ENCODE data around the gene PACSIN1.
"Not testable (repeated sequence)": the region's sequence is repeated elsewhere in the genome, so short reads cannot be mapped to it uniquely, and the experiment has no call there.

PACSIN1 gene

DNA sequence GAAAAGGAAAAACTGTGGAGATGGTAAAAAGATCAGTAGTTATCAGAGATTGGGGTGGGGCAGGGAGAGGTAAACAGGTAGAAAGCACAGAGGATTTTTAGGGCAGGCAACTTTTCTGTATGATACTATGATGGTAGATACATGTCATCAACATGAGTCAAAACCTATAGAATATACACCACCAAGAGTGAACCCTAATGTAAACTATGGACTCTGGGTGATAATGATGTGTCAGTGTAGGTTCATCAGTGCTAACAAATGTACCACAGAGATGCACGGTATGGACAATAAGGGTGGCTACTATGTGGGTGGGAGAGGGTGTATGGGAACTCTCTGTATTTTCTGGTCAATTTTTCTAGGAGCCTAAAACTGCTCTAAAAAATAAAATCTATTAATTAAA is 18.5 kb downstream of the PACSIN1 start:
- TF ChIP-seq, protein P1, sequence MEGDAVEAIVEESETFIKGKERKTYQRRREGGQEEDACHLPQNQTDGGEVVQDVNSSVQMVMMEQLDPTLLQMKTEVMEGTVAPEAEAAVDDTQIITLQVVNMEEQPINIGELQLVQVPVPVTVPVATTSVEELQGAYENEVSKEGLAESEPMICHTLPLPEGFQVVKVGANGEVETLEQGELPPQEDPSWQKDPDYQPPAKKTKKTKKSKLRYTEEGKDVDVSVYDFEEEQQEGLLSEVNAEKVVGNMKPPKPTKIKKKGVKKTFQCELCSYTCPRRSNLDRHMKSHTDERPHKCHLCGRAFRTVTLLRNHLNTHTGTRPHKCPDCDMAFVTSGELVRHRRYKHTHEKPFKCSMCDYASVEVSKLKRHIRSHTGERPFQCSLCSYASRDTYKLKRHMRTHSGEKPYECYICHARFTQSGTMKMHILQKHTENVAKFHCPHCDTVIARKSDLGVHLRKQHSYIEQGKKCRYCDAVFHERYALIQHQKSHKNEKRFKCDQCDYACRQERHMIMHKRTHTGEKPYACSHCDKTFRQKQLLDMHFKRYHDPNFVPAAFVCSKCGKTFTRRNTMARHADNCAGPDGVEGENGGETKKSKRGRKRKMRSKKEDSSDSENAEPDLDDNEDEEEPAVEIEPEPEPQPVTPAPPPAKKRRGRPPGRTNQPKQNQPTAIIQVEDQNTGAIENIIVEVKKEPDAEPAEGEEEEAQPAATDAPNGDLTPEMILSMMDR (IDR thresholded peaks at IDR 0.05; ENCODE audit: insufficient read depth, low read depth, low read length, missing control alignments) = no peak
- no peak for DNase-seq (ENCODE audit: low read depth)
- H3K4me3 ChIP-seq (ENCODE audit: low read depth, low read length) = no peak overlapping the region

DNA sequence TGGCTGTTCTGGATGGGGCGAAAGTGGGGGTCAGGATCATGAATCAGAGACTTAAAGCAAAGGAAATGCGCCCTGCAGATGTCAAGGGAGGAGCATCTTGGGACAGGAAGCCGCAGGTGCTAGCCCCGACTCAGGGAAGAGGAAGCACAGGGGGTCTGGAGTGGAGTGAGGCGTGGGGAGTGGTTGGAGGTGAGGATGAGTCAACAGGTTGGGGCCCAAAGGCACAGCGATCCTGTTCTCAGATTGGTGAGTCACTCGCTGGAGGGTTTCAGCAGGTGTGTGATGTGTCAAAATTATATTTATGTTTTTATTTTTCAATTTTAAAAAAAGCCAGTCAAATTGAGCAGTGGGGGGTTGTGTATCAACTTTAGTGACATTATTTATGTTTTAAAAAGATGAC is 19.0 kb downstream of the PACSIN1 start:
- no peak overlapping the region for H3K4me3 ChIP-seq (ENCODE audit: low read depth, low read length)
- DNase-seq (ENCODE audit: low read depth) = peak; percentile 63
- TF ChIP-seq, protein P1 (IDR thresholded peaks at IDR 0.05; ENCODE audit: insufficient read depth, low read depth, low read length, missing control alignments) = no peak

DNA sequence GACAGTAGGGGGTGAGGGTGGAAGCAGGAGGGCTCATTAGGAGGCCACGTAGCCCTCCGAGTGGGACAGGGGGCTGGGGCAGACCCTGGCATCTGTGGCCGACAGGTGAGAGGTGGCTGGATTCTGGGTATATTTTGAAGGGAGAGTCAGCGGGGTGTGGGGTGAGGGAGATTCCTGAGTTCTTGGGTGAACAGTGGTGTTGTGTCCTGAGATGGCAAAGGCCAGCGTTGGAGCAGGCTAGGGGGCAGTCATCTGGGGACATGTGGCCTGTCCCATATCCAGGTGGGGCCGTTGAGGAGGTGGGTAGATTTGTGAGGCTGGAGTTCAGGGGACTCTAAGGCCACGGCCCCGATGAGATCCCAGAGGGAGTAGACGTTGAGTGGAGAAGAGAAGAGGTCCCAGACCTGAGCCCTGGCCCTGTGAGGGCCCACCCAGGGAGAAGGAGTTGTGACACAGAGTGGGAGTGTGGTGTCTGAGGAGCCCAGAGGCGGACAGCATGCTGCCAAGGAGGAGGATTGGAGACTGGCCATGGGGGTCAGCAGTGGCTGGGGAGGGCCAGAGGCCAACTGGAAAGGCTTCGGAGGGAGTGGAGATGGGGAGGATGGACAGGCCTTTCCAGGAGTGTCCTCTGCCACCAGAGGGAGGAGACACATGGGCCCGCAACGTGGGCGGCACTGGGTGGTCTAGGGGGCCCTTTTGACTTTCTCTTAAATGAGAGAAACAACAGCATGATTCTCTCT is 19.6 kb downstream of the PACSIN1 start:
- no peak overlapping the region for H3K4me3 ChIP-seq (ENCODE audit: low read depth, low read length)
- DNase-seq (ENCODE audit: low read depth) = no peak

DNA sequence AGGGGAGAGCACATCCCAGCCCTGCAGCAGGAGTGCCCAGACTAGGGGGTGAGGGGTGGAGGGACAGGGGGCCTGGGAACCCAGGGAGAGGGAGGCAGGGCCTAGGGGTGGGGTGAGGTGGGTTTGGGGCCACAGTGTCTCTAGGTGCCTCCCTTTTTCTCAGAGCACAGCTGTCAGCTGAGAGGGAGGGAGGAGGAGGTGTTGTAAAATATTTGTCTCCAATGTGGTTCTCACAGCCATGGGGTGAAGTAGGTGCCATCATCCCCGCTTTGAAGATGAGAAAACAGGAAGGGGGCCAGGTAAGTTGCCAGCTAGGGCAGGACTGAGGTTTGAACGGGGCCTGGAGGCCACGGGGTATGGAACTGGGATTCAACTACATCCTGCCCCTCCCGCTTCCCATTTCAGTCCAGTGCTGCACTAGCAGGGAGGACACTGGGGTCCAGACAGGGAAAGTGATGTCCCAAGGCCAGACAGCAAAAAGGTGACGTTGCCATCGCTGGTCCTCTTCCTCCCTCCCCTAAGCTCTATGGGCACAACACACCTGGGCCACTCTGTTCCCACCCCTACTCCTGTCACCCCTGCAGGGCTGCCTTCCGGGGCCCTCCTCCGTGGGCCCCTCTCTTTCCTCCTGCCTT is 20.3 kb downstream of the PACSIN1 start:
- TF ChIP-seq, protein P1 (IDR thresholded peaks at IDR 0.05; ENCODE audit: insufficient read depth, low read depth, low read length, missing control alignments) = no peak
- DNase-seq (ENCODE audit: low read depth) = no peak
- no peak overlapping the region for H3K4me3 ChIP-seq (ENCODE audit: low read depth, low read length)

More for the DNA sequence above, 19.6 kb downstream of the PACSIN1 start:
- TF ChIP-seq, protein P1 (IDR thresholded peaks at IDR 0.05; ENCODE audit: insufficient read depth, low read depth, low read length, missing control alignments) = no peak

DNA sequence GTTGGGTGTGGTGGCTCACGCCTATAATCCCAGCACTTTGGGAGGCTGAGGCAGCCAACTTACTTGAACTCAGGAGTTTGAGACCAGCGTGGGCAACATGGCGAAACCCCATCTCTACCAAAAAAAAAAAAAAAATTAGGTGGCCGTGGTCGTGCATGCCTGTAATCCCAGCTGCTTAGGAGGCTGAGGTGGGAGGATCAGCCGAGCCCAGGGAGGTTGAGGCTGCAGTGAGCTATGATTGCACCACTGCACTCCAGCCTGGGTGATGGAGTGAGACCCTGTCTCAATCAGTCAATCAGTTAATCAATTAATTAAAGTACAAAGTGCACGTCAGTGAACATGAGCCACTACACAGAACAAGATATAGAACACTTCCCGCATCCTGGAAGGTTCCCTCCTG is 21.0 kb downstream of the PACSIN1 start:
- not testable (repeated sequence) for H3K4me3 ChIP-seq (ENCODE audit: low read depth, low read length)

DNA sequence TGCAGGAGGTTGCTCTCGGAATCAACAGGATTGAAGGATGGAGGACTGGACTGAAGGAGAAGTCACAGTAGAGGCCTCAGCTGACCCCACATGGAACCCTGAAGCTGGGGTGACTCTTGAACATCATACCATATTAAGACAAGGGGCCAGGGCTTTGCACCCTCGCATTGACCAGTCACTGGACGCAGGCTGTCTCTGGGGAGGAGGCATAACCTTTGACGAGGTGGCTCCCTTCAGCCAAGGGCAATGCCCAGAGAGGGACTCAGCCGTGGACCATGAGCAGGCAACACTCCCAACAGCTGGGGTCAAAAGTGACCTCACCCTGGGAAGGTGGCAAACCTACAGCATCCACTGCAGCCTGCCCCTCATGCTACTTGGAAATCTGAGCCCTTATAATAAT is 21.7 kb downstream of the PACSIN1 start:
- no peak overlapping the region for H3K4me3 ChIP-seq (ENCODE audit: low read depth, low read length)
- TF ChIP-seq, protein P1 (IDR thresholded peaks at IDR 0.05; ENCODE audit: insufficient read depth, low read depth, low read length, missing control alignments) = no peak
- DNase-seq (ENCODE audit: low read depth) = no peak

More for the DNA sequence above, 21.0 kb downstream of the PACSIN1 start:
- DNase-seq (ENCODE audit: low read depth) = not testable (repeated sequence)

DNA sequence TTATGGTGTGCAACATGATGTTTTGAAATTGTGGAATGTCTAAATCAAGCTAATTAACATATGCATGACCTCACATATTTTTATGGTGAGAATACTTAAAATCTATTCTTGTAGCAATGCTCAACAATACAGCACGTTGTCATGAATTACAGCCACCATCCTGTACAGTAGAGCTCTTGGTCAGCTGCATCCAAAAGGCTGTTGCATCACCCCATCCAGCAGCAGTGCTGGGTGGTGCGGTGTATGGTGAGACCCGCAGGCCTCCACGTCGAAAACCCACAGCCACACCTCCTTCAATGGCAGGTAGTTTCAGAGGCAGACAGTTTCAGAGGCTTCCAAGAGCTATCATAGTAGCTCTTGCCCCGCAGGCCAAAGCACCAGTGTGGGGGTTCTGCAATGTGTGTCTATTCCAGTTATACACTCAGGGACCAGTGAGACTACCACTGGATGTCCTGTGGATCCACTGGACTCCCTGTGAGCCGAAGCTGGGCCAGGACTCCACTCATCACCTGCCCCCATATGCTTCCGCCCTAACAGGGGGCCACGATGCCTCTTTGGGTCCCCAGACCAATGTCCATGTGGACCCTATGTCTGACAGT is 23.4 kb downstream of the PACSIN1 start:
- TF ChIP-seq, protein P1 (IDR thresholded peaks at IDR 0.05; ENCODE audit: insufficient read depth, low read depth, low read length, missing control alignments) = no peak
- no peak for DNase-seq (ENCODE audit: low read depth)
- no peak overlapping the region for H3K4me3 ChIP-seq (ENCODE audit: low read depth, low read length)

Measured in GM12865 (cell line).